Ovary (tissue), 9 donors: ENCODE measurements around the gene APBA1. TPM values are rescaled to one million over a fixed set of nuclear protein-coding genes. Genes with fewer than 3 reads are reported as not detected.

ENCODE experiments used
- DNase-seq, 5 donors: peaks; one replicate each; pipeline ENCODE4 v3.0.0-alpha.2; 2019 to 2020
- H3K27ac ChIP-seq, 2 donors: fragments of 200-600 bp; one replicate each; pipeline versions ENCODE4 v1.5.1 to v1.8.0; 2019 to 2022
- H3K27me3 ChIP-seq: fragments of 200-600 bp; one replicate; pipeline ENCODE4 v1.8.0; 2022
- H3K36me3 ChIP-seq: fragments of 200-600 bp; sonication (generic); one replicate; pipeline ENCODE4 v1.5.1; 2019
- H3K4me1 ChIP-seq: one replicate; pipeline ENCODE4 v1.8.1; 2013; ENCODE audit warnings: mild to moderate bottlenecking, moderate library complexity; ENCODE audit not compliant: insufficient read depth
- H3K4me3 ChIP-seq: fragments of 200-600 bp; sonication (generic); one replicate; pipeline ENCODE4 v1.5.1; 2017
- H3K9me3 ChIP-seq, 2 donors: fragments of 200-600 bp in 1 of 2; sonication (generic) in 1 of 2; one replicate each; pipeline versions ENCODE4 v1.5.1 to v1.8.1; 2013 to 2019; ENCODE audit warnings: mild to moderate bottlenecking in 1 of 2, moderate library complexity in 1 of 2
- CTCF ChIP-seq, 3 donors: fragments of 450-650 bp in 2 of 3; fragments of 200-600 bp in 1 of 3; IDR thresholded peaks; one replicate each; pipeline versions ENCODE4 v1.5.1 to v1.8.0; 2016 to 2022; ENCODE audit warnings: antibody characterized with exemption in 3 of 3, mild to moderate bottlenecking in 1 of 3
- EP300 ChIP-seq: sonication (generic); formaldehyde crosslinking; IDR thresholded peaks from one replicate; pipeline ENCODE4 v1.6.1; 2017; ENCODE audit warnings: antibody characterized with exemption
- POLR2A ChIP-seq: fragments of 450-650 bp; IDR thresholded peaks from one replicate; pipeline ENCODE4 v1.6.1; 2017; ENCODE audit warnings: antibody characterized with exemption, mild to moderate bottlenecking, moderate library complexity
- WGBS, 3 donors: extraction: QIAGEN DNeasy Blood & Tissue Kit in 1 of 3; methylation state at CpG; one replicate each; pipeline versions ENCODE4 v1.1.5 to v1.1.7; 2013 to 2017; 5-methylcytosine and 5-hydroxymethylcytosine counted together
- intact Hi-C, 4 donors: fragments of 100-400 bp; cut with DNase I; formaldehyde crosslinking; loops; one replicate each; pipeline versions ENCODE4 v1.11.0 to v1.15.1; 2022 to 2023
- polyA plus RNA-seq, 2 donors: library from polyadenylated mRNA; stranded (reverse); fragments of 200-250 nt in 1 of 2; fragments of 350-450 nt in 1 of 2; fragmentation: Illumina TruSeq in 1 of 2; extraction: RNeasy Lipid Tissue Mini Kit (QIAGEN cat#74804) in 1 of 2; gene quantifications; one replicate each; pipeline ENCODE4 v1.2.3, GENCODE V29; 2013 to 2014
- total RNA-seq, 7 donors: library from RNA; depleted of rRNA in 2 of 7; stranded (reverse); fragments of >200 nt in 2 of 7; fragmentation: NEBNext Ultra II Directional in 3 of 7; extraction: Animal tissue kit (Norgen Biotek cat#: 25700) in 3 of 7; gene quantifications; one replicate each; pipeline versions ENCODE4 v1.1.0 to v1.2.4, GENCODE V29; 2016 to 2023
- donor health status: DM: no; HTN: no; CAD: no; lungs with moderate emphysema.
- donor health status: DM: no; HTN: no; CAD: no.
- donor health status: Bipolar disorder and iron deficiency.
- donor health status: DM: yes; HTN: yes; CAD: no.
- donor health status: DM: no; HTN: no; CAD: no.
- donor health status: DM: yes; HTN: yes; CAD: no.

Gene APBA1
- total and polyA plus RNA-seq, 9 donors = 2.8 to 17.6 (median 12.9) TPM

- DNase-seq = no peak
- H3K4me1 ChIP-seq = peaks cover 9% of the 10 kb centered on the region
- H3K4me3 ChIP-seq = no peak overlapping the region
- intact Hi-C loops = no loop called here
- no peak overlapping the region for H3K27ac ChIP-seq
- no peak for TF ChIP-seq CTCF (IDR thresholded peaks at IDR 0.05)
- TF ChIP-seq POLR2A = no peak
- TF ChIP-seq EP300 = no peak
- H3K27me3 ChIP-seq = no peaks in the 10 kb centered on the region
- H3K36me3 ChIP-seq = no peaks in the 10 kb centered on the region
- H3K9me3 ChIP-seq = no peaks in the 10 kb centered on the region
- WGBS, 3 donors = 12 to 28% (median 17%) methylated on average over 5 of the region's 5 CpGs
These were observed 92.2 kb downstream of the APBA1 start for GRCh38 chr9:69579760-69580581.

GRCh38 chr9:69579032-69579758 is 93.0 kb downstream of the APBA1 start:
- TF ChIP-seq EP300 (no peak), CTCF (IDR thresholded peaks at IDR 0.05) (no peak), POLR2A (no peak)
- no peak for DNase-seq
- H3K27me3 ChIP-seq = no peaks in the 10 kb centered on the region
- no peak overlapping the region for H3K27ac ChIP-seq
- WGBS, 3 donors = 61 to 72% (median 72%) methylated on average over 6 of the region's 6 CpGs
- H3K36me3 ChIP-seq = no peaks in the 10 kb centered on the region
- peaks cover 9% of the 10 kb centered on the region for H3K4me1 ChIP-seq
- H3K4me3 ChIP-seq = no peak overlapping the region
- intact Hi-C loops = no loop called here
- H3K9me3 ChIP-seq = no peaks in the 10 kb centered on the region

- intact Hi-C loops = no loop called here
- peaks cover 9% of the 10 kb centered on the region for H3K4me1 ChIP-seq
- 58 to 64% (median 63%) methylated on average over 3 of the region's 3 CpGs for WGBS, 3 donors
- no peaks in the 10 kb centered on the region for H3K36me3 ChIP-seq
- no peaks in the 10 kb centered on the region for H3K27me3 ChIP-seq
- no peak overlapping the region for H3K4me3 ChIP-seq
- H3K27ac ChIP-seq = no peak overlapping the region
- no peak for TF ChIP-seq CTCF (IDR thresholded peaks at IDR 0.05)
- no peak for TF ChIP-seq EP300
- TF ChIP-seq POLR2A = no peak
- H3K9me3 ChIP-seq = no peaks in the 10 kb centered on the region
- DNase-seq = no peak
These were observed 94.1 kb downstream of the APBA1 start for GRCh38 chr9:69578026-69578425.

GRCh38 chr9:69577123-69577522 is 95.0 kb downstream of the APBA1 start:
- WGBS, 3 donors = 95 to 100% (median 98%) methylated on average over 1 of the region's 1 CpG
- Histone ChIP-seq H3K27ac (no peak overlapping the region), H3K36me3 (no peaks in the 10 kb centered on the region), H3K4me1 (peaks cover 9% of the 10 kb centered on the region), H3K4me3 (no peak overlapping the region), H3K9me3 (no peaks in the 10 kb centered on the region), H3K27me3 (no peaks in the 10 kb centered on the region)
- no peak for TF ChIP-seq POLR2A
- TF ChIP-seq CTCF (IDR thresholded peaks at IDR 0.05) = no peak
- no peak for TF ChIP-seq EP300
- DNase-seq = no peak
- intact Hi-C loops = no loop called here
